GM12892 (cell line): ENCODE results near the gene ZNF410.

Experiments used
- POLR2A ChIP-seq: IDR thresholded peaks from 2 replicates; pipeline ENCODE4 v1.6.1; 2011; ENCODE audit warnings: low read depth, low read length, control low read depth
- POLR2AphosphoS5 ChIP-seq: IDR thresholded peaks from 2 replicates; pipeline ENCODE4 v1.6.1; 2011; ENCODE audit warnings: low read depth, low read length, control low read depth

- TF ChIP-seq POLR2AphosphoS5 (no peak), POLR2A (no peak)
These were observed 24.2 kb upstream of the ZNF410 start for GRCh38 chr14:73862480-73862879.
